HEK293 (cell line): ENCODE results near the gene RHEB.

Experiments
- GLIS1 ChIP-seq: fragments of 450-650 bp; formaldehyde crosslinking; IDR thresholded peaks from 2 replicates; pipeline ENCODE4 v1.5.1; 2016; ENCODE audit warnings: missing biosample characterization, missing genetic modification characterization
- GLIS2 ChIP-seq: fragments of 450-650 bp; formaldehyde crosslinking; IDR thresholded peaks from 2 replicates; pipeline ENCODE4 v1.5.1; 2016; ENCODE audit warnings: missing biosample characterization, missing genetic modification characterization
- KLF1 ChIP-seq: fragments of 450-650 bp; formaldehyde crosslinking; IDR thresholded peaks from 2 replicates; pipeline ENCODE4 v1.5.1; 2016; ENCODE audit warnings: missing biosample characterization, missing genetic modification characterization
- KLF10 ChIP-seq: fragments of 450-650 bp; IDR thresholded peaks from 2 replicates; pipeline ENCODE4 v1.5.1; 2018; ENCODE audit warnings: missing biosample characterization, mild to moderate bottlenecking, missing genetic modification characterization
- TCF7L2 ChIP-seq: IDR thresholded peaks from 2 replicates; pipeline ENCODE4 v1.6.1; 2011; ENCODE audit warnings: low read depth, mild to moderate bottlenecking, inconsistent platforms, low read length, moderate library complexity, borderline replicate concordance
- ZFP41 ChIP-seq: fragments of 450-650 bp; formaldehyde crosslinking; IDR thresholded peaks from 2 replicates; pipeline ENCODE4 v1.5.1; 2016; ENCODE audit warnings: missing biosample characterization, missing genetic modification characterization, borderline replicate concordance
- ZNF184 ChIP-seq: fragments of 450-650 bp; IDR thresholded peaks from 2 replicates; pipeline ENCODE4 v1.5.1; 2018; ENCODE audit warnings: missing biosample characterization, mild to moderate bottlenecking, missing genetic modification characterization
- ZNF239 ChIP-seq: fragments of 450-650 bp; formaldehyde crosslinking; IDR thresholded peaks from 2 replicates; pipeline ENCODE4 v1.5.1; 2016; ENCODE audit warnings: missing biosample characterization, missing genetic modification characterization
- ZNF558 ChIP-seq: fragments of 450-650 bp; formaldehyde crosslinking; IDR thresholded peaks from 2 replicates; pipeline ENCODE4 v1.5.1; 2016; ENCODE audit warnings: missing biosample characterization, missing genetic modification characterization
- ZNF792 ChIP-seq: fragments of 450-650 bp; formaldehyde crosslinking; IDR thresholded peaks from 2 replicates; pipeline ENCODE4 v1.5.1; 2016; ENCODE audit warnings: missing biosample characterization, missing genetic modification characterization
- TF ChIP-seq, protein P1 (sequence below): fragments of 450-650 bp; formaldehyde crosslinking; IDR thresholded peaks from 2 replicates; pipeline ENCODE4 v1.5.1; 2016; ENCODE audit warnings: missing biosample characterization, missing genetic modification characterization

DNA sequence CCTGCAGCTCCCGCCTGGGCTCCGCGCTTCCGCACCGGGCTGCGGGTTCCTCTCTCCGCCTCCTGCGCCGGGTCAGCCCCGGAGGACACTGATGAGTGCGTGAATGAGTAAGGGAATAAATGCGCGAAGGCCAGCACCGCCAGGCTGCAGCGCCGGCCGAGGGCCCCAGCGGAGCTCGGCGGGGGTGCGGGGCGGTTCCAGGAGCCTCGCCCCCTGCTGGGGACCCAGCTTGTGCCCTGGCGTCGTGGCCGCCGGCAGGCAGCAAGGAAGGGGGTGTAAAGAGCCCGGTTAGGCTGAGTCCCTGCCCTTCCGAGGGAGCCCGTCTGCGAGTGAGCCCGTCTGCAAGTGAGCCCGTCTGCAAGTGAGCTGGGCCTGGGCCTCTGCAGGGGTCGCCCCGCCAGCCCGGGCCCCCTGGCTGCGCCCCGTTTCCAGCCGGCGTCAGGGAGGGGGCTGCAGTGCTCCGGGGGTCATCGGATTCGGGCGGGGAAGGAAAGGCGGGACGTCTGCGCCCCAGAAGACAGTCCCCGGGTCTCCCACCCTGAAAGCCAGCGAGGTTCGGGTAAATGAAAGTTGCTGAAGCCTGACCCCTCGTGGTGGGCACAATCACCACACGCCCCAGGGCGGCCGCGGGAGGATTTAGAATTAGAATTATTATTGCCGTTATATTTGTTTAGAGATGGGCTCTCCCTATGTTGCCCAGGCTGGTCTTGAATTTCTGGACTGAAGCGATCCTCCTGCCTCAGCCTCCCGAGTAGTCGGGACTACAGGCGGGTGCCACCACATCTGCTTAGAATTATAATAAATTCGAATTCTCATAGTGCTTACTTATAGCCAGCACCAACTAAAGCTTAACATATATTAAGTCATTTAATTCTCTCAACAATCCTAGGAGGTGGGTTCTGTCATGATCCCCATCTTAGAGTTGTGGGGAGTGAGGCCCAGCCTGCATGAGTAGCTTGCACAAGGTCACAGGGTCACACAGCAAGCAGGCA is 71.1 kb downstream of the RHEB start:
- TF ChIP-seq, protein P1, sequence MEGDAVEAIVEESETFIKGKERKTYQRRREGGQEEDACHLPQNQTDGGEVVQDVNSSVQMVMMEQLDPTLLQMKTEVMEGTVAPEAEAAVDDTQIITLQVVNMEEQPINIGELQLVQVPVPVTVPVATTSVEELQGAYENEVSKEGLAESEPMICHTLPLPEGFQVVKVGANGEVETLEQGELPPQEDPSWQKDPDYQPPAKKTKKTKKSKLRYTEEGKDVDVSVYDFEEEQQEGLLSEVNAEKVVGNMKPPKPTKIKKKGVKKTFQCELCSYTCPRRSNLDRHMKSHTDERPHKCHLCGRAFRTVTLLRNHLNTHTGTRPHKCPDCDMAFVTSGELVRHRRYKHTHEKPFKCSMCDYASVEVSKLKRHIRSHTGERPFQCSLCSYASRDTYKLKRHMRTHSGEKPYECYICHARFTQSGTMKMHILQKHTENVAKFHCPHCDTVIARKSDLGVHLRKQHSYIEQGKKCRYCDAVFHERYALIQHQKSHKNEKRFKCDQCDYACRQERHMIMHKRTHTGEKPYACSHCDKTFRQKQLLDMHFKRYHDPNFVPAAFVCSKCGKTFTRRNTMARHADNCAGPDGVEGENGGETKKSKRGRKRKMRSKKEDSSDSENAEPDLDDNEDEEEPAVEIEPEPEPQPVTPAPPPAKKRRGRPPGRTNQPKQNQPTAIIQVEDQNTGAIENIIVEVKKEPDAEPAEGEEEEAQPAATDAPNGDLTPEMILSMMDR = no peak
- TF ChIP-seq GLIS2 (no peak), ZFP41 (tag by site-specific recombination) (no peak), ZNF239 (tag by site-specific recombination) (no peak), ZNF792 (tag by site-specific recombination) (no peak), ZNF184 (tag by site-specific recombination) (no peak), GLIS1 (tag by site-specific recombination) (no peak), KLF1 (tag by site-specific recombination) (no peak), ZNF558 (tag by site-specific recombination) (no peak), KLF10 (tag by site-specific recombination) (no peak), TCF7L2 (no peak)
